ENCODE measurements around the gene KCTD4. TPM values are rescaled to one million over a fixed set of nuclear protein-coding genes. Genes with fewer than 3 reads are reported as not detected.

KCTD4 gene
- total and polyA plus RNA-seq, 10 of the 15 experiments (the other 5 are each of a cell fraction or from before 2014, with no cell fraction given), result 0.09 TPM; not detected in 9

DNA sequence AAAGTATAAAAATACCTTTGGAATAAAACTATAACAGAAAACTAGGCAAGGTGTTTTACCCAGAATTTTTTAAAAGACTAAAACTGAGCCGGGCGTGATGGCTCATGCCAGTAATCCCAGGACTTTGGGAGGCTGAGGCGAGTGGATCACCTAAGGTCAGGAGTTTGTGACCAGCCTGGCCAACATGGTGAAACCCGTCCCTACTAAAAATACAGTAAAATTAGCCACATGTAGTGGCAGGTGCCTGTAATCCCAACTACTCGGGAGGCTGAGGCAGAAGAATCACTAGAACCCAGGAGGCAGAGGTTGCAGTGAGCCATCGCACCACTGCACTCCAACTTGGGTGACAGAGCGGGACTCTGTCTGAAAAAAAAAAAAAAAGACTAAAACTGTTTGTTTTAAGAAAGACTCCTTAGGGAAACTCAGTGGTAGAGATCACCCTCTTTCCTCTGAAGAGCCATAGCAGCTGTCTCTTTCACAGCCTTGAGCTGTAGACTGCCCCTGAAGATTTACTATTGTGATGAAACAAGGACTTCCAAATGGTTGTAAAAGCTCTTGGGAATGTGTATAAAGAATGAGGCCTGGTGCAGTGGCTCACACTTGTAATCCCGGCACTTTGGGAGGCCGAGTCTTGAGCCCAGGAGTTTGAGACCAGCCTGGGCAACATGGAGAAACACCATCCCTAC, 14.7 kb upstream of the KCTD4 start:
- H2AFZ ChIP-seq (ENCODE audit: control insufficient read depth, low read depth, low read length), result no peak overlapping the region
- intact Hi-C loops (cut with micrococcal nuclease; ENCODE audit: unreplicated experiment) (no loop called here), in situ Hi-C loops (cut with MboI) (no loop called here)
- DNase-seq (ENCODE audit: low read depth, low spot score), result no peak
- H3K4me1 ChIP-seq (ENCODE audit: control insufficient read depth, insufficient read depth, low read length), result no peaks in the 10 kb centered on the region
- ATAC-seq, result no peak; the same call in 2 of the 3 replicates
- POLR2A ChIA-PET, result interaction anchor here (0.5 to 1.3 kb wide), 4 partner anchors 8 to 61 kb away, joined by 3 to 4 read pairs (median 3); no protein-coding TSS in a partner anchor
- CTCF ChIA-PET, result interaction anchor here (2.0 kb wide), 1 partner anchor 8 kb away, joined by 7 read pairs; no protein-coding TSS in a partner anchor
- no peaks in the 10 kb centered on the region for H3K79me2 ChIP-seq (ENCODE audit: control insufficient read depth, insufficient read depth, low read length)
- no peak overlapping the region for H3K27ac ChIP-seq (ENCODE audit: control insufficient read depth, insufficient read depth)
- TF ChIP-seq KDM1A (IDR thresholded peaks at IDR 0.05; ENCODE audit: borderline replicate concordance), result no peak
- TF ChIP-seq CHD2 (IDR thresholded peaks at IDR 0.05; ENCODE audit: borderline replicate concordance, low read depth, low read length), result no peak
- no peak for TF ChIP-seq SMAD1 (IDR thresholded peaks at IDR 0.05; ENCODE audit: low read depth, partially characterized antibody)
- TF ChIP-seq RELA (IDR thresholded peaks at IDR 0.05; ENCODE audit: borderline replicate concordance, partially characterized antibody), result no peak
- TF ChIP-seq ELK1 (IDR thresholded peaks at IDR 0.05; ENCODE audit: low read depth, low read length), result no peak
- no peak for TF ChIP-seq WRNIP1 (IDR thresholded peaks at IDR 0.05; ENCODE audit: borderline replicate concordance, low read depth, low read length)
- no peak for TF ChIP-seq PKNOX1 (IDR thresholded peaks at IDR 0.05)
- TF ChIP-seq, protein P1, sequence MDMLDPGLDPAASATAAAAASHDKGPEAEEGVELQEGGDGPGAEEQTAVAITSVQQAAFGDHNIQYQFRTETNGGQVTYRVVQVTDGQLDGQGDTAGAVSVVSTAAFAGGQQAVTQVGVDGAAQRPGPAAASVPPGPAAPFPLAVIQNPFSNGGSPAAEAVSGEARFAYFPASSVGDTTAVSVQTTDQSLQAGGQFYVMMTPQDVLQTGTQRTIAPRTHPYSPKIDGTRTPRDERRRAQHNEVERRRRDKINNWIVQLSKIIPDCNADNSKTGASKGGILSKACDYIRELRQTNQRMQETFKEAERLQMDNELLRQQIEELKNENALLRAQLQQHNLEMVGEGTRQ (IDR thresholded peaks at IDR 0.05; ENCODE audit: borderline replicate concordance, low read depth, low read length), result no peak
- TF ChIP-seq SP1 (IDR thresholded peaks at IDR 0.05; ENCODE audit: low read depth, low read length), result no peak
- no peak for TF ChIP-seq SIX5 (IDR thresholded peaks at IDR 0.05; ENCODE audit: low read depth, low read length, severe bottlenecking)
- TF ChIP-seq, protein P2, sequence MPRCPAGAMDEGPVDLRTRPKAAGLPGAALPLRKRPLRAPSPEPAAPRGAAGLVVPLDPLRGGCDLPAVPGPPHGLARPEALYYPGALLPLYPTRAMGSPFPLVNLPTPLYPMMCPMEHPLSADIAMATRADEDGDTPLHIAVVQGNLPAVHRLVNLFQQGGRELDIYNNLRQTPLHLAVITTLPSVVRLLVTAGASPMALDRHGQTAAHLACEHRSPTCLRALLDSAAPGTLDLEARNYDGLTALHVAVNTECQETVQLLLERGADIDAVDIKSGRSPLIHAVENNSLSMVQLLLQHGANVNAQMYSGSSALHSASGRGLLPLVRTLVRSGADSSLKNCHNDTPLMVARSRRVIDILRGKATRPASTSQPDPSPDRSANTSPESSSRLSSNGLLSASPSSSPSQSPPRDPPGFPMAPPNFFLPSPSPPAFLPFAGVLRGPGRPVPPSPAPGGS (IDR thresholded peaks at IDR 0.05; ENCODE audit: borderline replicate concordance, insufficient read depth, low read depth, low read length, poor library complexity, severe bottlenecking), result no peak
- no peak for TF ChIP-seq ZNF384 (IDR thresholded peaks at IDR 0.05; ENCODE audit: borderline replicate concordance, low read depth, low read length)
- no peak for TF ChIP-seq MXI1 (IDR thresholded peaks at IDR 0.05; ENCODE audit: low read depth, low read length)
- TF ChIP-seq MEF2B (IDR thresholded peaks at IDR 0.05; ENCODE audit: partially characterized antibody, poor library complexity, severe bottlenecking), result no peak
- no peak for TF ChIP-seq EP300 (IDR thresholded peaks at IDR 0.05; ENCODE audit: borderline replicate concordance in 1 of 2, control insufficient read depth in 1 of 2, low read depth in 2 of 2, low read length in 2 of 2)
- no peak for TF ChIP-seq FOS (IDR thresholded peaks at IDR 0.05; ENCODE audit: borderline replicate concordance, extremely low read depth, insufficient read length)
- TF ChIP-seq BMI1 (IDR thresholded peaks at IDR 0.05; ENCODE audit: borderline replicate concordance), result no peak
- TF ChIP-seq SUZ12 (IDR thresholded peaks at IDR 0.05; ENCODE audit: unreplicated experiment), result no peak
- TF ChIP-seq KAT2A (conservative IDR thresholded peaks at IDR 0.05; ENCODE audit: control insufficient read depth, low read depth, low read length), result no peak
- no TSS peak for BruUV-seq (replicated peaks)
- SMC1A ChIA-PET (ENCODE audit: uncharacterized antibody, unreplicated experiment), result interaction anchor here (1.0 to 2.2 kb wide), 2 partner anchors 10 to 23 kb away, joined by 3 to 16 read pairs; no protein-coding TSS in a partner anchor
- RAD21 ChIA-PET (ENCODE audit: unreplicated experiment), result interaction anchor here (1.1 kb wide), 1 partner anchor 16 kb away, joined by 3 read pairs; no protein-coding TSS in a partner anchor
- WGBS (ENCODE audit: insufficient coverage, insufficient replicate concordance, low lambda C conversion rate, missing lambda C conversion rate), result 83% methylated on average over 9 of the region's 9 CpGs
- no peaks in the 10 kb centered on the region for H3K27me3 ChIP-seq (replicated peaks in 1 of 2; ENCODE audit: control insufficient read depth in 2 of 2, insufficient read depth in 2 of 2, low read length in 1 of 2)
- no peak overlapping the region for H3K9ac ChIP-seq (ENCODE audit: control insufficient read depth, insufficient read depth, low read length)
- no peak overlapping the region for H3K4me3 ChIP-seq
- no peak overlapping the region for H3K4me2 ChIP-seq (ENCODE audit: control insufficient read depth, insufficient read depth)
- peak; percentile 71 for FAIRE-seq
- no peaks in the 10 kb centered on the region for H4K20me1 ChIP-seq (ENCODE audit: control insufficient read depth, insufficient read depth)
- H3K36me3 ChIP-seq (ENCODE audit: control insufficient read depth in 2 of 2, insufficient read depth in 2 of 2, low read length in 1 of 2), result no peaks in the 10 kb centered on the region; a peak in 3 of 4 replicates
- no peaks in the 10 kb centered on the region for H3K9me3 ChIP-seq (replicated peaks; ENCODE audit: control insufficient read depth, insufficient read depth, low read length)

Data from GM12878 (cell line).